Aorta (tissue), 5 donors: ENCODE results near the gene RBM26. TPM values are rescaled to one million over a fixed set of nuclear protein-coding genes. Genes with fewer than 3 reads are reported as not detected.

Experiments used
- ATAC-seq: fragments of 200-7000 bp; cut with Tn5 transposase; one replicate; pipeline ENCODE4 v1.9.1; 2022; ENCODE audit warnings: moderate library complexity; ENCODE audit not compliant: low FRiP score
- DNase-seq, 2 donors: peaks; one replicate each; pipeline ENCODE4 v3.0.0-alpha.2; 2020
- H3K27ac ChIP-seq, 2 donors: one replicate each; pipeline ENCODE4 v1.5.1; 2013; ENCODE audit warnings: low read length in 2 of 2, mild to moderate bottlenecking in 2 of 2, moderate library complexity in 2 of 2, control low read depth in 1 of 2, inconsistent platforms in 1 of 2, low read depth in 1 of 2
- H3K27me3 ChIP-seq, 2 donors: one replicate each; pipeline ENCODE4 v1.6.1; 2013; ENCODE audit warnings: control low read depth in 1 of 2, low read length in 1 of 2, mild to moderate bottlenecking in 1 of 2, moderate library complexity in 1 of 2; ENCODE audit not compliant: insufficient read depth in 2 of 2, control insufficient read depth in 1 of 2
- H3K36me3 ChIP-seq, 2 donors: one replicate each; pipeline ENCODE4 v1.6.1; 2013; ENCODE audit warnings: control low read depth in 1 of 2, low read length in 1 of 2, mild to moderate bottlenecking in 1 of 2; ENCODE audit not compliant: insufficient read depth in 2 of 2, control insufficient read depth in 1 of 2
- H3K4me1 ChIP-seq, 2 donors: one replicate each; pipeline ENCODE4 v1.6.1; 2013; ENCODE audit warnings: low read length in 2 of 2, control low read depth in 1 of 2, mild to moderate bottlenecking in 1 of 2, moderate library complexity in 1 of 2; ENCODE audit not compliant: insufficient read depth in 2 of 2, control insufficient read depth in 1 of 2
- H3K4me3 ChIP-seq, 2 donors: one replicate each; pipeline ENCODE4 v1.5.1; 2013; ENCODE audit warnings: low read length in 2 of 2, control low read depth in 1 of 2, mild to moderate bottlenecking in 1 of 2
- H3K9me3 ChIP-seq: one replicate; pipeline ENCODE4 v1.6.1; 2013; ENCODE audit warnings: mild to moderate bottlenecking, low read length; ENCODE audit not compliant: control insufficient read depth
- WGBS, 2 donors: extraction: QIAGEN DNeasy Blood & Tissue Kit; methylation state at CpG; one replicate each; pipeline ENCODE4 v1.1.7; 2013; 5-methylcytosine and 5-hydroxymethylcytosine counted together
- intact Hi-C, 2 donors: fragments of 100-400 bp; cut with DNase I; formaldehyde crosslinking; loops; one replicate each; pipeline versions ENCODE4 v1.14.2 to v1.15.0; 2022
- polyA plus RNA-seq, 2 donors: library from polyadenylated mRNA; stranded (reverse); fragments of 200-250 nt; gene quantifications; one replicate each; pipeline ENCODE4 v1.2.3, GENCODE V29; 2013
- total RNA-seq, 2 donors: library from RNA; stranded (reverse); fragmentation: NEBNext Ultra II Directional; extraction: Animal tissue kit (Norgen Biotek cat#: 25700); gene quantifications; one replicate each; pipeline ENCODE4 v1.2.1, GENCODE V29; 2021
- donor health status: healthy with polysubstance abuse.
- donor health status: Bipolar disorder and iron deficiency.
- donor health status: DM: no; HTN: no; CAD: no.
- donor health status: DM: no; HTN: no; CAD: no.
- donor health status: DM: yes; HTN: yes; CAD: no.

RBM26 gene
- total and polyA plus RNA-seq, 4 donors = 5.5 to 54.6 (median 29.6) TPM

DNA sequence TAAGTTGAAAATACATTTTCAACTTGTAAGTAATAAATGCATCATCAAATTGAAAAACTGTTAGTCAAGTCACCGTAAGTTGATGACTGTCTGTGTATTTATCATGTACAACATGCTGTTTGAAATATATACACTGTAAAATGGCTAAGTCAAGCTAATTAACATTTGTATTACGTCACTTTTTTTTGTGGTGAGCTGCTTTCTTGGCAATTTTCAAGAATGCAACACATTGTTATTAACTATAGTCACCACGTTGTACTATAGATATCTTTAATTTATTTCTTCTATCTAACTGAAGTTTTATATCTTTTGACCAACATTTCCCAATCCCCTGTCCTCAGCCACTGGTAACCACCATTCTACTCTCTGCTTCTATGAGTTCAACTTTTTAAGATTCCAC, 57.0 kb downstream of the RBM26 start:
- H3K4me3 ChIP-seq = no peak overlapping the region
- H3K4me1 ChIP-seq = no peaks in the 10 kb centered on the region
- WGBS, 2 donors = 86 to 87% methylated on average over 3 of the region's 3 CpGs
- ATAC-seq (no peak), DNase-seq (no peak)
- H3K27ac ChIP-seq = no peak overlapping the region
- intact Hi-C loops = no loop called here
- H3K36me3 ChIP-seq = no peaks in the 10 kb centered on the region
- H3K9me3 ChIP-seq = no peaks in the 10 kb centered on the region
- no peaks in the 10 kb centered on the region for H3K27me3 ChIP-seq

DNA sequence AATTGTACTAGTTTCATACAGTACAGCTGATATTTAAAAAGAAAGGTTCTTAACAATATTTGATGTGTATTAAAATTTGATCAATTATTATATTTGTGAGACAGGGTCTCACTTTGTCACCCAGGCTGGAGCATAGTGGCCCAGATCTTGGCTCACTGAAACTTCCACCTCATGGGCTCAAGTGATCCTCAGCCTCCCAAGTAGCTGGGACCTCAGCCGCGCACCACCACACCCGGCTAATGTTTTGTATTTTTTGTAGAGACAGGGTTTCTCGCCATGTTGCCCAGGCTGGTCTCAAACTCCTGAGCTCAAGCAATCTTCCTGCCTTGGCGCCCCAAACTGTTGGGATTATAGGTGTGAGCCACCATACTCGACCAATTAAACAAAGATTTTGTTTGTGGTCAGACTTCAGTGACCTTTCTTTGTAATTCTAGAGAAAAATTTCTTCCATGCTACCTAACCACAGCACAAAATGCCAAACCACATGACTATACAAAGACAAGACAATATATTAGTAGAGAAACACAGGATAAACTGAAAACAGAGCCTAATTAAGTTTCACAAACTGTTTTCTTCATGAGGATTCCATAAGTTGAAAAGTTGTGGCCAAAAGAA, 59.6 kb downstream of the RBM26 start:
- no peaks in the 10 kb centered on the region for H3K36me3 ChIP-seq

DNA sequence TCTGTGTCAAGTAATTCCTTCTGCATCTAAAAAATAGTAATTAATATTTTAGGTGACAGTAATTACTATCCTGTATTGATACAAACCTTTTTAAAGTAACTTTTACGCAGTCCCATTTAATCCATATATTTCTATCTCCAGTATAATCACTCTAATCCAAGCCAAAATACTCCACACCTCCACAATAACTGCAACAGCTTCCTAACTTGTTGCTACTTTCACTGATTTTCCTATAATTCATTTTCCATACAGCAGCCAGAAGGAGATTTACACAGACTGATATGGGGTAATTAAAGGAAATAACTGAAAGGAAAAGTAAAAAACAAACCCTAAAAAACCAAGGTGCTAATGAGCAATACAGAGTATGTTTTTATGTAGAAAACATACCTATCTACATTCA, 64.9 kb downstream of the RBM26 start:
- Histone ChIP-seq H3K4me1 (no peaks in the 10 kb centered on the region), H3K27ac (no peak overlapping the region), H3K4me3 (no peak overlapping the region), H3K36me3 (no peaks in the 10 kb centered on the region), H3K27me3 (no peaks in the 10 kb centered on the region), H3K9me3 (no peaks in the 10 kb centered on the region)
- ATAC-seq = no peak
- no peak for DNase-seq
- intact Hi-C loops = no loop called here
- 97 to 100% methylated on average over 1 of the region's 1 CpG for WGBS, 2 donors

More for the DNA sequence above, 59.6 kb downstream of the RBM26 start:
- no peaks in the 10 kb centered on the region for H3K9me3 ChIP-seq
- H3K4me1 ChIP-seq = no peaks in the 10 kb centered on the region
- intact Hi-C loops = no loop called here
- 97 to 98% methylated on average over 6 of the region's 6 CpGs for WGBS, 2 donors
- no peaks in the 10 kb centered on the region for H3K27me3 ChIP-seq
- DNase-seq (no peak), ATAC-seq (no peak)
- H3K27ac ChIP-seq = no peak overlapping the region
- H3K4me3 ChIP-seq = no peak overlapping the region

DNA sequence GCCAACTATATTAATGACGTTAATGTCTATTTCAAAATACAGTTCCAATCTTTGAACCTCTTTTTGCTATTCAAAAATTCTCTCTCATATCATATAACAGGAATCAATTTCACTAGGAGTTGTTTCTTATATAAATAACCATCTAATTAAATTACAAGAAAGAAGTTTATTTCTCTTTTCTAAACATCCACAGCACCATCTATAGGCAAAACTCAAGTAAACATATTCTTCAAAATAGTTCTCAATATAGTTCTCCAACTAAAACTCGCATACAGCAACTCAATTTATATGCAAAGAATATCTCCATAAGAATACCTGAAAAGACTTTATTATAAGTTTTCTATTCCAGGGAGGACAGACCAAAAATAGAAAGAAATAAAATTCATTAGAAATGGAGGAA, 65.6 kb downstream of the RBM26 start:
- Histone ChIP-seq H3K4me3 (no peak overlapping the region), H3K9me3 (no peaks in the 10 kb centered on the region), H3K27ac (no peak overlapping the region), H3K27me3 (no peaks in the 10 kb centered on the region), H3K36me3 (no peaks in the 10 kb centered on the region), H3K4me1 (no peaks in the 10 kb centered on the region)
- intact Hi-C loops = no loop called here
- DNase-seq (no peak), ATAC-seq (no peak)
- 83 to 84% methylated on average over 2 of the region's 2 CpGs for WGBS, 2 donors

DNA sequence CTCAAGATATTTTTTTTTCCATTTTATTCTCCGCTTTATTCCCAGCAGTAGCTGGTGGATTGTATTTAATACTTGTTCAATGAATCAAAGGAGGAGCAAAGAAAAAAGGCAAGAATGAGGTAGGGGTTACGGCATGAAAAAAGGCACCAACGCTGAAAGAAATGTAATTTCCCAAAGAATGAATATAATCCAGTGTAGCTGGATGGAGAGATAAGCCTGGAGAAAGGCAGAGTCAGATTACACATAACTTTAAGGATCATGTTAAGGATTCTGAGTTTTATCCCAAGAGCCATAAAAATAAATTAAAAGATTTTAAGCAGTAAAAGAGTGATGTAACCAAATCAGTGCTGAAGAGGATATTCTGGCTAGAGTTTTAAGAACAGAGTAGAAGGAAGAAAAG, 67.7 kb downstream of the RBM26 start:
- H3K4me1 ChIP-seq = peaks cover 0 to 2% of the 10 kb centered on the region in 2 donors
- no peaks in the 10 kb centered on the region for H3K9me3 ChIP-seq
- 87 to 90% methylated on average over 3 of the region's 3 CpGs for WGBS, 2 donors
- no peaks in the 10 kb centered on the region for H3K27me3 ChIP-seq
- intact Hi-C loops = no loop called here
- no peak overlapping the region for H3K27ac ChIP-seq
- H3K4me3 ChIP-seq = no peak overlapping the region
- H3K36me3 ChIP-seq = no peaks in the 10 kb centered on the region
- ATAC-seq (no peak), DNase-seq (no peak)

DNA sequence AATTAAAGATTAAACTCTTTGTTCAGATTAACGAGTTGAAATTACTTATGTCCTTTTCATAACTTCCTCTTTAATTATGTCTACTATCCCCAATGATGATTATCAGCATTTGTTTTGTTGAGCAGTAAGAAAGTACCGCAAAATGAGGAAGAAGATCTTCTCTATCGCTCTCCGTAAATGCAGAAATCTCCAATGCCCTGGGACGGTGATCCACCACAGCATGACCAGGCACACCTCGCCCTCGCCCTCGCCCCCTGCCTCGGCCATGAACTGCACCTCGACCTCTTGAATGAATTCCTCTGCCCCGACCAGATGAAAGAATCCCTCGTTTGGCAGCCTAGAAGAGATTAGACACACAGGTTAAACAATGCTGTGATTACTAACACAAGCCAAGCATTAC, 69.1 kb downstream of the RBM26 start:
- intact Hi-C loops = no loop called here
- 89 to 92% methylated on average over 12 of the region's 12 CpGs for WGBS, 2 donors
- Histone ChIP-seq H3K27ac (no peak overlapping the region), H3K4me1 (peaks cover 0 to 2% of the 10 kb centered on the region in 2 donors), H3K27me3 (no peaks in the 10 kb centered on the region), H3K36me3 (no peaks in the 10 kb centered on the region), H3K9me3 (no peaks in the 10 kb centered on the region), H3K4me3 (no peak overlapping the region)
- DNase-seq = no peak
- ATAC-seq = no peak

DNA sequence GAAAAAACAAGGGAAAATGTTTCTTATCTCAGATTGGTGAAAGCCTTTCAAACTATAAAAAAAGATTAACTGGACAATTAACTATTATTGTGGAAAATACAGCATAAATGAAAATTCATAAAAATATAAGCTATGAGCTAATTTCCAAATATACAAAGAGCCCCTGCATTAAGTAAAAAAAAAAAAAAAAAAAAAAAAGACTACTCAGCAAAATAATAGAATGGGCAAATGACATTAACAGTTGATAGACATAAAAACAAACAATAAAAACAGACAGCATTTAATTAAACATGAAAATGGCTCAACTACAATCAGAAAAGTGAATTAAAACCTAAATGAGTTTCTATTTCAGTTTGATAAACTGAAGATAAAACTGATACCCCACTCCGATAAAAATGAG, 77.5 kb downstream of the RBM26 start:
- no peaks in the 10 kb centered on the region for H3K9me3 ChIP-seq
- H3K36me3 ChIP-seq = no peaks in the 10 kb centered on the region
- H3K4me1 ChIP-seq = peaks cover 0 to under 1% of the 10 kb centered on the region in 2 donors
- H3K27ac ChIP-seq = no peak overlapping the region
- ATAC-seq (no peak), DNase-seq (no peak)
- WGBS, 2 donors = 90 to 96% methylated on average over 1 of the region's 1 CpG
- no peak overlapping the region for H3K4me3 ChIP-seq
- H3K27me3 ChIP-seq = no peaks in the 10 kb centered on the region
- intact Hi-C loops = no loop called here

DNA sequence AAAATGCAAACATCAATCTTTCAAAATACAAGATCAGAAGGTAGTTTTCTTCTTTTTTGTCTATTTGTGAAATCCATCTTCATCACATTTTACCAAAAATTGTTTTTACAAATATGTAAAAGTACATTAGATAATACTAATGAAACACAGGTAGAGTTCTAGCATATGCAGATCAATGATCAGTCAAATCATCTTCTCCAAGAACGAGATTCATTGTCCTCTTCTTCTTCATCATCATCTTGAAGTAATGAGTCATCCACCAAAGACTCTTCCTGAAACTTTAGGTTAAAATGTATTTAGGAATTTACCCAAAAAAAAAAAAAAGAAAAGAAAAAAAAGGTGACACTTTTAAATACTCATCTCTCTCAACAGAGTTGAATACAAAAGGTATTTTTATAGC, 85.6 kb downstream of the RBM26 start:
- Histone ChIP-seq H3K9me3 (no peaks in the 10 kb centered on the region), H3K27me3 (no peaks in the 10 kb centered on the region), H3K4me3 (no peak overlapping the region), H3K36me3 (no peaks in the 10 kb centered on the region), H3K4me1 (no peaks in the 10 kb centered on the region), H3K27ac (no peak overlapping the region)
- no peak for DNase-seq
- WGBS, 2 donors = 90 to 92% methylated on average over 1 of the region's 1 CpG
- ATAC-seq = no peak
- intact Hi-C loops = no loop called here

DNA sequence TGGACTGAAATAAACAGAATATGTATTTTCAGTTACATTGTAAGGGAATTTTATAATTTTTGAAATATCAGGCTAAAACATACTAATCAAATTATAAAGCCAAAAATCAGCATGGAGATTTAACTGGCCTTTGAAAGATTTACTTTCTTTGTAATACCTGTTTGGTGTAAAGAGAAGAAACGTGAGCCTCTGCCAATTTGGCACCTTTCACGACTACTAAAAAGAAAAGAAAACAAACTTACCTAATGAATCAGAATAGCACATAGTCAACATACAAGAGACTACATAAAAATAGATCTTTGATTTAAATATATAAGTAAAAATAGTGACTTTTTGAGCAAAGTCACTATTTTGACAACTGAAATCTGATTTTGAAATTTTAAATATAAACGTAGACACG, 87.4 kb downstream of the RBM26 start:
- Histone ChIP-seq H3K9me3 (no peaks in the 10 kb centered on the region), H3K27me3 (no peaks in the 10 kb centered on the region), H3K27ac (no peak overlapping the region), H3K4me1 (no peaks in the 10 kb centered on the region), H3K36me3 (no peaks in the 10 kb centered on the region), H3K4me3 (no peak overlapping the region)
- DNase-seq (no peak), ATAC-seq (no peak)
- WGBS, 2 donors = 48 to 52% methylated on average over 4 of the region's 4 CpGs
- intact Hi-C loops = loop anchor here in 1 of 2 donors (10.0 kb wide), 1 partner anchor 46 kb away; no protein-coding TSS in a partner anchor
